ENCODE data around the gene FRMD7.

GRCh38 chrX:132144061-132144460 lies 16.2 kb upstream of the FRMD7 start:
- TF ChIP-seq POLR2AphosphoS5 (IDR thresholded peaks at IDR 0.05; ENCODE audit: low read depth, low read length), result no peak
- TF ChIP-seq POLR2A (IDR thresholded peaks at IDR 0.05; ENCODE audit: low read depth, low read length), result no peak
- TF ChIP-seq TAF1 (IDR thresholded peaks at IDR 0.05; ENCODE audit: low read depth, low read length), result no peak
